HG02870 (cell line): ENCODE data around the gene SLC2A9.
A peak's percentile ranks its signal among the peaks of the same experiment; 100 is the strongest.

Source experiments
- ATAC-seq: cut with Tn5 transposase; IDR thresholded peaks from one replicate; pipeline ENCODE4 v1.9.1; 2021; ENCODE audit warnings: mild to moderate bottlenecking, moderate library complexity; ENCODE audit not compliant: unreplicated experiment

The SLC2A9 gene

DNA sequence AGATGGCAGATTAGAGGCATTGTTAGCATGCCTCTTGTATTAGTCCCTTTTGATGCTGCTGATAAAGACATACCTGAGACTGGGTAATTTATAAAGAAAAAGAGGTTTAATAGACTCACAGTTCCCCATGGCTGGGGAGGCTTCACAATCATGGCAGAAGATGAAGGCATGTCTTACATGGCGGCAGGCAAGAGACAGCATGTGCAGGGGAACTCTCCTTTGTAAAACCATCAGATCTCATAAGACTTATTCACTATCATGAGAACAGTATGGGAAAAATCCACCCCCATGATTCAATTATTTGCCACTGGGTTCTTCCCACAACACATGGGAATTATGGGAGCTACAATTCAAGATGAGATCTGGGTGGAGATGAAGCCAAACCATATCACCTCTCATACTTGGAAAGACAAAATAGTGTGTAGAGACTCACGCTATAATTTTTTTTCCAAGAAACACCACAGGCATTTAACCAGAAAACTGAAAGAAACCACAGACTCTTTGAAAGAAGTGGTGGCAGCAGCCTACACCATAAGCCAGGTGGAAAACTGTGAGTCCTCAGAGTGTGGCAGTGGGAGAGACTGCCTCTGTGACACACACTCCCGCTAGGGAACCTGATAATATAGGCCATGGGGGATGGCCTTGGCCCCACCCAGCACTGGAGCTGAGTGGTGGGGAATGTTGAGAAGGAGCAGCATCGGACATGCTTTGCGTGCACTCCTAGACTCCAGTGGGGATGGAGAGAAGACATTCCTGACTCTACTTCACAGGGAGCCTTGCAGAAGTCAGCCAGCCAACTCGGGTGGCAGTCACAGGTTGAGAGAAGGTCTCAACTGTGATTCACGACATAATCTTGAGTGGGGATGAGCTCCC, 51.5 kb downstream of the SLC2A9 start:
- peak; percentile 3 for ATAC-seq

GRCh38 chr4:9968472-9968871, 52.8 kb downstream of the SLC2A9 start:
- no peak for ATAC-seq

GRCh38 chr4:9964879-9965278, 56.4 kb downstream of the SLC2A9 start:
- ATAC-seq, result no peak

DNA sequence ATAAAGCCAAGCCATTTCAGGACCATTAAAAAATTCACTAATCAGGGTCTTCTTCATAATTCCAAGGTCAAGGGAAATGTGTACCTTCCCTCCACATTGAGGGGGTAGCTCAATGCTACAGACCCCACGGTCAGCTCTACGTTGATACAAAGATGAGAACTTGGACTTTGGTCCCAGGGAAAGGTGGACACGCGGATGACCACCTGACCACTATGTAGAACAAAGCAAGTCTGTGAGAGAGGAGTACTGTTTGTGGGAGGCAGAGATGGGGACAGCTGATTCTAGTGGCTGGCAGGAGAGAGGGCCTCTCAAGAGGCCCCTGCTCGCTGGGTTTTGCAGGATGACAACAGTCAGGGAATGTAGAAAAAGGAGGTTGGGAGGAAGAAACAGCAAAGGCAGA, 58.0 kb downstream of the SLC2A9 start:
- no peak for ATAC-seq

- no peak for ATAC-seq
Observed at GRCh38 chr4:9962611-9963314, 58.5 kb downstream of the SLC2A9 start.

- no peak for ATAC-seq
Observed at GRCh38 chr4:9954468-9954867, 66.8 kb downstream of the SLC2A9 start.

DNA sequence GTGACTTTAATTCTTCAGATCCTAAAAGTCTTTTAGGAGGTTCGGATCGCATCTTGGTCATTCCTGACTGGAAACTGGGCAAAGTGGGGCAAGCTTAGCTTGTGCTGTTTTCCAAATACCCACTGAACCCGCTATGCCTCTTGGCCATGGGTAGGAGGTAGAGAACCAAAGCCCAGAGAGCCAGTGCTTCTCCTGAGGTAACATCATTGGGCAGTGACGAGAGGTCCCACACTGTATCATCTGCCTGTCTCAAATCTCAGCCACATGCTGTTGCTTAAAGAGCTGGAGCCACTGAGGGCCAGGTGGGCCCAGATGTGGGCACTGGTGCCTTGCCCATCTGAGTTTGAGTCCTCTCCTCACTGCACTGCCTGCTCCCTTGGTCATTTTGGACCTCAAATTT, 68.2 kb downstream of the SLC2A9 start:
- no peak for ATAC-seq

DNA sequence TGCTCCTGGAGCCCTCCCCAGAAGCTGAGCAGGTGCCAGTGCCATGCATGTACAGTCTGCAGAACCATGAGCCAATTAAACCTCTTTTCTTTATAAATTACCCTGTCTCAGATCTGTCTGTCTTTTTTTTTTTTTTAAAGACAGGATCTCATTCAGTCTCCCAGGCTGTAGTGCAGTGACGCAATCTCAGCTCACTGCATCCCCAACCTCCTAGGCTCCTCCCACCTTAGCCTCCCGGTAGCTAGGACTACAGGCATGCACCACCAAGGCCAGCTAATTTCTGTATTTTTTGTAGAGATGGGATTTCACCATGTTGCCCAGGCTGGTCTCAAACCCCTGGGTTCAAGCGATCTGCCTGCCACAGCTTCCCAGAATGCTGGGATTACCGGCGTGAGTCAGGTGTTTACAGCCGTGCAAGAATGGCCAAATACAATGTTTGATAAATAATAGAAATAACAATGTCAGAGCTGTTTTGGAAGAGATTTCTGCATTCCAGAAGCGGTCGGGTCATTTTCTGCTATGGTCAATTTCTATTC, 68.8 kb downstream of the SLC2A9 start:
- peak; percentile 59 for ATAC-seq

GRCh38 chr4:9949573-9949972, 71.7 kb downstream of the SLC2A9 start:
- no peak for ATAC-seq

DNA sequence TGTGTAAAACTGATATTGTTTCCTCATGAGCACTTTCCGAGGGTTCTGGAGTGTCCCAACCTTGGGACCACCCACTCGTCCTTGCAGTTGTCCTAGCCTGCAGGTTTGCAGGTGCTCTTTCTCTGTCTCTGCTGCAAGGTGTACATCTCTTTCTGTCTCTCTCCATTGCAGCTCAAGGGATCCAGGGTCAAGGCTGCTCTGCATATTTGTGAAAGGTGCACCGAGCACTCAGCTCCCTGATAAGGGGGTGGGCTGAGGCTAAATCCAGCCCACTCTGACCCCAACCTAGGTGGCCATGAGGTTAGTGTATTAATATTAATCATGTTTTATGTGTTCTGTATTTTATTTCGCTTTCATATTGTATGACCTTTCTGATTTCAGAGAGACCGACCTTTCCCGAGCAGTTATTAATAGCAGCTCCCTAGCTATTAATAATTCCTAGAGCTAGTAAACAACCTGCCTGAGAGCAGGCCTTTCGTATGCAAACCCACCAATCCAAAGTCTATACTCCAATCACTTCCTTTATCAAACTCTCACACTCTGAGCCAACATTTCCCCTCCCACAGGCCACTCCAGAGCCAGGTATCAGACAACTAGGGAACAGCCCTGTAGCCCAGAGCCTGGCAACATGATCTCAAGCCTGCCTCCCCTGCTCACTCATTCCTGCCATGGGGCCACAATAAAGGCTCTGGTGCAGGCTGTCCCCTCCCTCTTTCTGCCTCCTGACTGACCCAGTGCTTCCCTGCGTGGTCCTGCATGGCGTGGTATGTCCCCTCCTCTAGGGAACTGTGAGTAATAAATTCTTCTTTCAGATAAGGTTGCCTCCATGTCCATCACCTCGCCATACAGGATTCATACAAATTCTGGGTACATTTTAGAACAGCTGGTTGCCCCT, 73.9 kb downstream of the SLC2A9 start:
- no peak for ATAC-seq

DNA sequence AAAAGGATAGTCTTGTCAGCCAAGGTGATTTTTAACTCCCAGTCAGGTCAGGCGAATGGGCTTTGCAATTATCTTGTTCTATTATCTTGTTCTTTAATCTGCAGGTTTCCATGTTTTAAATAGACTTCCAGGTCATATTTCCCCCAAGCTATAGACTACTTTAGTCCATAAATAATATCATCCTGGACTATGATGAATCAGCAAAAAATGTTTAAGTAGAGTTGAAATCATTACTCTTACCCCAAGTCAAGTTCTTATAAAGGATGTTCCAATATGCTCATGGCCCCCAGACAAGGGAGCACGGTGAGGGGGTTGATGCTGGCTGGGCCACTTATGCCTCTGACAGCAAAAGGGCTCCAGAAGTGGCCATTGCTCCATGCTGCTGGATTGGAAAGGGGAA, 75.1 kb downstream of the SLC2A9 start:
- no peak for ATAC-seq

DNA sequence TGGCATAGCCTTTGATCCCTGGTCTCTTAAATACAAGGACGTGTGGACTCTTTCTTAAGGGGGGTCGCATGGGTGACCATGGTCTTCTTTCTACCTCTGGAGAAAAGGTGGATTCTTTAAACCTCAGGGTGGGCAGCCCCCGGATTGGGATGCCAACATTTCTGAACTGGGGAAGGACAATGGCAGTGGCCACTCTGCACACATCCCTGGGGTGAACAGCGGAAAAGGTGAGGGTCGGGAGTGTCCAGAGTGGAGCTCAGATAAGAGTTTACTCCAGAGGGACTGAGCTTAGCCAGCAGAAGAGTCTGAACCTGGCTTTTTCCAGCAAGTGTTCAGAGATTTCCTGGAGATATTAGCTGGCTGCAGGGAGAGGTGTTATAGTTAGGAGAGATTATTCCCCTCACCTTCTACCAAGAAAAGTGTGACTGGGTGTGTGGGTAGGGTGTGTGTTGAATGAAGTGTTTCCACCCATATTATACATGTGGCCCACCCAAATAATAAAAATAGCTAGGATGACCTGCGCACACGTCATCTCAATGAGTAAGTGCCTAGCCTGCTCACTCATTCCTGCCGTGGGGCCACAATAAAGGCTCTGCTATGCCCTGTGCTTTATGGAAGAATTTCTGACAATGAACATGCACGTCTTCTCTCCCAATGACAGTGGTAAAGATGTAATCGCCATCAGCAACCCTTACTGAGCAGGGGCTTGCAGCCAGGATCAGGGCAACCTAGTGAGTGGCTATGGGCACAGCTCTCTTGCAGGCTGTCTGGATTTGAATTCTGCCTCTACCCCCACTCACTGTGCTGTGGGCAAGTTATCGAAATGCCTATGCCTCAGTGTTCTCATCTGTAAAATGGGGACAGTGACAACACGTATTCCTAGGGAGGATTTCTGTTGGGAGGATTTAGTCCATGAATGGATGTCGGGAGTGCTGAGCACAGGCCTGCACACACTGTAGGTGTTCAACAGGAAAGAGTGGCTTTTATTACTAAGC, 76.6 kb downstream of the SLC2A9 start:
- ATAC-seq, result no peak

- ATAC-seq, result no peak
Observed at GRCh38 chr4:9943761-9944160, 77.5 kb downstream of the SLC2A9 start.

GRCh38 chr4:9942921-9943600, 78.2 kb downstream of the SLC2A9 start:
- ATAC-seq, result no peak

- no peak for ATAC-seq
Observed at GRCh38 chr4:9942139-9942538, 79.2 kb downstream of the SLC2A9 start.

DNA sequence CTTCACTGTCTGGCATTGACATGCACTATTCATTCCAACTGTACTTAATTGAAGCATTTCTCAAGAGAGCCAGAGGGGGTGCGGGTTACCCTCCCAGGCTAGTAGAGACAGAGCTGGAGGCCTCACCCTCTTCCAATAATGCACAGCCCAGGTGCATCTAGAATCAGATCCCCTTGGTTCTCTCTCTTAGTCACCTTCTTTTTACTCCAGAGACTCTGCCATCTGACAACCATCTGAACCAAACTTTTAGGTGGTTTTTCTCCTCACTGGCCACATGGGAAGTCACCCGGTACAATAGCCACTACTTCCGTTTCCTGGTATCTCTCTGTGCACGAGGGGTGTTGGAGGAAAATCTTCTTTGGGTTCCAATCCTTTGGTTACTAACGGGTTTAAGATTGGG, 81.3 kb downstream of the SLC2A9 start:
- no peak for ATAC-seq

DNA sequence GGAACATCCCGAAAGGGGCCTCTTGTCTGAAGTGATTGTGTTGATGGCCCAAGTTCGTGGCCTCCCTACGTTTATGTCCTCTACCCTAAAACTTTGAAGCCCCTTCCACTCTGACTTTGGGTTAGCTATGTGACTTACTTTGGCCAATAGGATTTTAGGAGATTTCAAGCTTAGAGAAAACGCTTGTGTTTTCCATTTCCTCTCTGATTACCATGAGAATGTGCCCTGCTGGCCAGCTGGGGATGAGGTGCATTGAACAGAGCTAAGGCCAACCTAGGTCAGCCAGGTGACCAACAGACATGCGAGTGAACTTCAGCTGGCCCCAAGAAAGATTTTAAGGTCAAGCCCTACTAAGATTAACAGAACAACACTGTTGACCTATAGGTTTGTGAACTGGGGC, 82.4 kb downstream of the SLC2A9 start:
- no peak for ATAC-seq

DNA sequence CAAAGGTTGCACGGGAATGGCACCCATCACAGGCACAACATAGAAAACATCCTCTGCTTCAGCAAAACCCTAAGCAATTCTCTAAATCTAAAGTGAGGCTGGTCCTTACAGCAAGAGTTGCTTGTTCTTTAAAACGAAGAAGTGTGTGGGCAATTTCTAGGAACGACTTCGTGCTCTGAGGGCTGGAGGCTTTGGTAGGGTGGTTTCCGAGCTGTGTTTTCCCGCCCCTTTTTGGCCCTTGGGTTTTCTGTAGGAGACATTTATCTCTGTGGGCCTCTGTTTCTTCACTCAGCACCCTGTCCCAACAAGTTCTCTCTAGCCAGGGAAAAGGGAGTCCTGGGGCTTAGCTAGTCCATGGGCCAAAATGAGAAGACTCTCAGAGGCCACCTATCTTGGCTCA, 84.2 kb downstream of the SLC2A9 start:
- no peak for ATAC-seq

- ATAC-seq, result no peak
Observed at GRCh38 chr4:9936129-9936644, 85.1 kb downstream of the SLC2A9 start.
